ENCODE results near the gene C3orf22.

DNA sequence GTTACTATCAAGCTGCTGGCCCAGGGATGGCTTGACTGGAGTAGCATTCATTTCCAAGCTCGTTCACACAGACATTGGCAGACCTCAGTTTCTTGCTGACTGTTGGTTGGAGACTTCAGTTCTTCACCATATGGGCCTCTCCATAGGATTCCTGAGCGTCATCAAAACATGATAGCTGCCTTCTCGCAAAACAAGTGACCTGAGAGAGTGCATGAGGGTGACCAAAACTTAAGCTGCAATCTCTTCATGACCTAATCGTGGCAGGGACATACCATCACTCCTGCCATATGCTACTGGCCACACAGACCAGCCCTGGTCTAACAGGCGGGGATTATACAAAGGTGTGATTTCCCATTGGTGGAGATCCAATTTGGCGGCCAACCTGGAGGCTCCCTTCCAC, 46.0 kb upstream of the C3orf22 start:
- TF ChIP-seq GATA2 (IDR thresholded peaks at IDR 0.05; ENCODE audit: low read depth, low read length), result no peak
- no peak for TF ChIP-seq GATA3 (IDR thresholded peaks at IDR 0.05; ENCODE audit: low read depth, low read length)
